Prostate gland (tissue), 2 donors: ENCODE results near the gene CSGALNACT2. TPM values are rescaled to one million over a fixed set of nuclear protein-coding genes. Genes with fewer than 3 reads are reported as not detected.

Source experiments
- DNase-seq: peaks from one replicate; pipeline ENCODE4 v3.0.0-alpha.2; 2019; ENCODE audit warnings: low spot score
- H3K27ac ChIP-seq, 2 donors: fragments of 200-600 bp; sonication (generic); 2 replicates each; pipeline ENCODE4 v1.5.1; 2017 to 2019
- H3K27me3 ChIP-seq: fragments of 200-600 bp; sonication (generic); replicated peaks from 2 replicates; pipeline ENCODE4 v1.5.1; 2019; ENCODE audit not compliant: insufficient read depth
- H3K36me3 ChIP-seq, 2 donors: fragments of 200-600 bp; sonication (generic); 1 replicate in 1 of 2; 2 replicates in 1 of 2; pipeline versions ENCODE4 v1.5.1 to v1.8.1; 2017 to 2019
- H3K4me1 ChIP-seq: fragments of 200-600 bp; sonication (generic); replicated peaks from 2 replicates; pipeline ENCODE4 v1.5.1; 2019
- H3K4me3 ChIP-seq, 2 donors: fragments of 200-600 bp; sonication (generic); 2 replicates each; pipeline ENCODE4 v1.5.1; 2017 to 2019
- H3K9me3 ChIP-seq: fragments of 200-600 bp; sonication (generic); 2 replicates; pipeline ENCODE4 v1.5.1; 2017
- POLR2A ChIP-seq: fragments of 450-650 bp; IDR thresholded peaks from one replicate; pipeline ENCODE4 v1.6.1; 2016; ENCODE audit warnings: antibody characterized with exemption, mild to moderate bottlenecking
- POLR2AphosphoS5 ChIP-seq: sonication (generic); formaldehyde crosslinking; IDR thresholded peaks from one replicate; pipeline ENCODE4 v1.6.1; 2017; ENCODE audit warnings: antibody characterized with exemption
- WGBS: methylation state at CpG from one replicate; pipeline ENCODE4 v1.1.5; 2018; 5-methylcytosine and 5-hydroxymethylcytosine counted together
- intact Hi-C: fragments of 100-400 bp; cut with DNase I; formaldehyde crosslinking; loops from one replicate; pipeline ENCODE4 v1.14.2; 2022
- total RNA-seq, 2 donors: library from RNA; depleted of rRNA; stranded (reverse); fragments of >200 nt; gene quantifications; one replicate each; pipeline ENCODE4 v1.1.0, GENCODE V29; 2016
- TF ChIP-seq, protein P1 (sequence below), 4 experiments: fragments of 200-600 bp in 2 of 4; fragments of 450-650 bp in 2 of 4; sonication (generic) in 2 of 4; IDR thresholded peaks; 1 replicate in 3 of 4; 2 replicates in 1 of 4; pipeline ENCODE4 v1.5.1; 2016 to 2019; ENCODE audit warnings: antibody characterized with exemption in 4 of 4, mild to moderate bottlenecking in 2 of 4, moderate library complexity in 2 of 4

The CSGALNACT2 gene
- total RNA-seq, 2 donors from 2014 or later: 10.0 to 15.9 TPM

DNA sequence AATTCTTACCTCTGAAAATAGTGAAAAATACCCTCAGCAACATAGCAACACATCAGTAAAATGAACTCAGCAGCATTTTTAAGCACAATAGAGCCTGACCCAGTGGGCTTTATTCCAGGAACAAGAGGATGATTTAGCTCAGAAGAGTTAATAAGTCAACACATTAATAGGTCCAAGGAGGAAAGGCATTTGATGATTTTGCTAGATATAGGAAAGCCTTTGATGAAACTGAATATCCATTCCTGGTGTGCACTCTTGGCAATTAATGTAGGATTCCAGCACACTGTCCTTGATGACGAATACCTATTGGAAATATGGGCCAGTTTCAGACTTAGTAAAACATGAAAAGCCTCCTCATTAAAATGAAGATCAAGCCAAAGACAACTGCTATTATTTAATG lies 86.1 kb downstream of the CSGALNACT2 start:
- Histone ChIP-seq H3K27ac (no peak overlapping the region), H3K9me3 (no peaks in the 10 kb centered on the region), H3K4me3 (no peak overlapping the region), H3K4me1 (no peaks in the 10 kb centered on the region), H3K36me3 (no peaks in the 10 kb centered on the region), H3K27me3 (no peaks in the 10 kb centered on the region)
- 26% methylated on average over 1 of the region's 1 CpG for WGBS
- TF ChIP-seq, protein P1, sequence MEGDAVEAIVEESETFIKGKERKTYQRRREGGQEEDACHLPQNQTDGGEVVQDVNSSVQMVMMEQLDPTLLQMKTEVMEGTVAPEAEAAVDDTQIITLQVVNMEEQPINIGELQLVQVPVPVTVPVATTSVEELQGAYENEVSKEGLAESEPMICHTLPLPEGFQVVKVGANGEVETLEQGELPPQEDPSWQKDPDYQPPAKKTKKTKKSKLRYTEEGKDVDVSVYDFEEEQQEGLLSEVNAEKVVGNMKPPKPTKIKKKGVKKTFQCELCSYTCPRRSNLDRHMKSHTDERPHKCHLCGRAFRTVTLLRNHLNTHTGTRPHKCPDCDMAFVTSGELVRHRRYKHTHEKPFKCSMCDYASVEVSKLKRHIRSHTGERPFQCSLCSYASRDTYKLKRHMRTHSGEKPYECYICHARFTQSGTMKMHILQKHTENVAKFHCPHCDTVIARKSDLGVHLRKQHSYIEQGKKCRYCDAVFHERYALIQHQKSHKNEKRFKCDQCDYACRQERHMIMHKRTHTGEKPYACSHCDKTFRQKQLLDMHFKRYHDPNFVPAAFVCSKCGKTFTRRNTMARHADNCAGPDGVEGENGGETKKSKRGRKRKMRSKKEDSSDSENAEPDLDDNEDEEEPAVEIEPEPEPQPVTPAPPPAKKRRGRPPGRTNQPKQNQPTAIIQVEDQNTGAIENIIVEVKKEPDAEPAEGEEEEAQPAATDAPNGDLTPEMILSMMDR (IDR thresholded peaks at IDR 0.05): no peak
- TF ChIP-seq POLR2AphosphoS5 (no peak), POLR2A (no peak)
- intact Hi-C loops: no loop called here
- DNase-seq: no peak

DNA sequence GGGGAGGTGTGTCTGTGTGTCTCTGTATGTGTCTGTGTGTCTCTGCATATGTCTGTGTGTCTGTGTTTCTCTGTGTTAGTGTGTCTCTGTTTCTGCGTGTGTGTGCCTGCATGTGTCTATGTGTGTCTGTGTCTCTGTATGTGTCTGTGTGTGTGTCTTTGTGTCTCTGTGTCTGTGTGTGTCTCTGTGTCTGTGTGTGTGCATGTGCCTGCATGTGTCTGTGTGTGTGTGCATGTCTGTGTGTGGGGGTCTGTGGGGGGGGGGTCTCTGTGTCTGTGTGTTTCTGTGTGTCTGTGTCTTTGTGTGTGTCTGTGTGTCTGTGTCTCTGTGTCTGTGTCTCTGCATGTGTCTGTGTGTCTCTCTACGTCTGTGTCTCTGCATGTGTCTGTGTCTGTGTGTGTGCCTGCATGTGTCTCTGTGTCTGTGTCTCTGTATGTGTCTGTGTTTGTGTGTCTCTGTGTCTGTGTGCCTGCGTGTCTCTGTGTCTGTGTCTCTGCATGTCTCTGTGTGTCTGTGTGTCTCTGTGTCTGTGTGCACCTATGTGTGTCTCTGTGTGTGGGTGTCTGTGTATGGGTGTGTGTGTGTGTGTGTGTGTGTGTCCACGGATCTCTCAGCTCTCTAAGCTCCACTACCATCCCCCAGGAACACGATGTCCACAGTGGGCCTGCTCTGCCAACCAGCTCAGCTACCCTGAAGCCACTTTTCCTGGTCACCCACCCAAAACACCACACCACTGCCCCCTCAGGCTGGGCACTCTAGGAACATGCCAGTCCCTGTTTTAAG lies 87.0 kb downstream of the CSGALNACT2 start:
- H3K27ac ChIP-seq: no peak overlapping the region
- intact Hi-C loops: no loop called here

DNA sequence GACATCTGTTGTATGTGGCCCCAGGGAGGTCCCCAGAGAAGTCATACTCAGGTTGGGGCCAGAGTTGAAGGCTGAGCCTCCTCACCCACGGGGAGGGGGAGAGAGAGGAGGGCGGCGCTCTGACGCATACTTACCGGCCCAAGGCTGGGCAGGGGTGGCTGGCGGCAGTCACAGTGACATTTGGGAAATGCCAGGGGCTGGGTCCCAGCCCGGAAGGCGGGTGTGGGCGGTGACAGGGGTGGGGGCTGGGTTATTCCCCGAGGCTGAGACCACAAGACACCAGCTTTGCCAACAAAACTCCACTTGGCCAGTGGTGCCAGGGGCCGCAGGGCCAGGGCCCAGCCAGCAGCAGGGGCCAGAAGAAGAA lies 87.5 kb downstream of the CSGALNACT2 start:
- TF ChIP-seq, protein P1 (IDR thresholded peaks at IDR 0.05): no peak
- TF ChIP-seq POLR2A (no peak), POLR2AphosphoS5 (no peak)
- Histone ChIP-seq H3K36me3 (no peaks in the 10 kb centered on the region), H3K9me3 (no peaks in the 10 kb centered on the region), H3K27ac (no peak overlapping the region), H3K27me3 (no peaks in the 10 kb centered on the region), H3K4me3 (no peak overlapping the region), H3K4me1 (no peaks in the 10 kb centered on the region)
- intact Hi-C loops: no loop called here
- no peak for DNase-seq
- 41% methylated on average over 11 of the region's 11 CpGs for WGBS

More for the DNA sequence above, 87.0 kb downstream of the CSGALNACT2 start:
- H3K36me3 ChIP-seq: no peaks in the 10 kb centered on the region
- WGBS: 71% methylated on average over 5 of the region's 5 CpGs
- no peaks in the 10 kb centered on the region for H3K9me3 ChIP-seq
- no peak overlapping the region for H3K4me3 ChIP-seq
- no peak for DNase-seq
- no peaks in the 10 kb centered on the region for H3K27me3 ChIP-seq
- no peaks in the 10 kb centered on the region for H3K4me1 ChIP-seq
- TF ChIP-seq POLR2AphosphoS5 (no peak), POLR2A (no peak)
- TF ChIP-seq, protein P1 (IDR thresholded peaks at IDR 0.05): no peak

DNA sequence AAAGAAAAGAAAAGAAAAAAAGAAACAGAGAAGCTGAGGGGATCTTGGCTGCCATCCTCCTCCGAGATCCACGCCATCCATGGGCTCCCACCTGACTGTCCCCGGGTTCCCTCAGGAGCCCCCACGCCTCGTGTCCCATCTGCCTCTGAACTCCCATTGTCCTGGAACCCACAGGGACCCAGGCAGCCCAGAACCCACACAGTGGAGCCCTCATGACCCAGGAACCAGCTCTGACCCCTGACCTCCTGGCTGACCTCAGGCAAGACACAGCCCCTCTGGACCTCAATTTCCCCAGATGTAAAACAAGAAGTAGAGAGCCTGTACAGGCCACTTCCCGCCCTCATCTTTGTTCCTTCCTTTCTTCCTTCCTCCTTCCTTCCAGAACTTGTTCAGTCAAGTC lies 88.2 kb downstream of the CSGALNACT2 start:
- TF ChIP-seq POLR2AphosphoS5: no peak
- TF ChIP-seq POLR2A: no peak
- TF ChIP-seq, protein P1 (IDR thresholded peaks at IDR 0.05): no peak
- no peak for DNase-seq
- Histone ChIP-seq H3K27me3 (no peaks in the 10 kb centered on the region), H3K4me3 (no peak overlapping the region), H3K4me1 (no peaks in the 10 kb centered on the region), H3K27ac (no peak overlapping the region), H3K36me3 (no peaks in the 10 kb centered on the region), H3K9me3 (no peaks in the 10 kb centered on the region)
- WGBS: 94% methylated on average over 6 of the region's 6 CpGs
- intact Hi-C loops: no loop called here
